GM21529 (cell line): ENCODE measurements around the gene MCOLN3.
"Not testable (repeated sequence)": the region's sequence is repeated elsewhere in the genome, so short reads cannot be mapped to it uniquely, and the experiment has no call there.

Experiments used
- ATAC-seq: cut with Tn5 transposase; IDR thresholded peaks from one replicate; pipeline ENCODE4 v1.9.1; 2021; ENCODE audit not compliant: unreplicated experiment

MCOLN3 gene

DNA sequence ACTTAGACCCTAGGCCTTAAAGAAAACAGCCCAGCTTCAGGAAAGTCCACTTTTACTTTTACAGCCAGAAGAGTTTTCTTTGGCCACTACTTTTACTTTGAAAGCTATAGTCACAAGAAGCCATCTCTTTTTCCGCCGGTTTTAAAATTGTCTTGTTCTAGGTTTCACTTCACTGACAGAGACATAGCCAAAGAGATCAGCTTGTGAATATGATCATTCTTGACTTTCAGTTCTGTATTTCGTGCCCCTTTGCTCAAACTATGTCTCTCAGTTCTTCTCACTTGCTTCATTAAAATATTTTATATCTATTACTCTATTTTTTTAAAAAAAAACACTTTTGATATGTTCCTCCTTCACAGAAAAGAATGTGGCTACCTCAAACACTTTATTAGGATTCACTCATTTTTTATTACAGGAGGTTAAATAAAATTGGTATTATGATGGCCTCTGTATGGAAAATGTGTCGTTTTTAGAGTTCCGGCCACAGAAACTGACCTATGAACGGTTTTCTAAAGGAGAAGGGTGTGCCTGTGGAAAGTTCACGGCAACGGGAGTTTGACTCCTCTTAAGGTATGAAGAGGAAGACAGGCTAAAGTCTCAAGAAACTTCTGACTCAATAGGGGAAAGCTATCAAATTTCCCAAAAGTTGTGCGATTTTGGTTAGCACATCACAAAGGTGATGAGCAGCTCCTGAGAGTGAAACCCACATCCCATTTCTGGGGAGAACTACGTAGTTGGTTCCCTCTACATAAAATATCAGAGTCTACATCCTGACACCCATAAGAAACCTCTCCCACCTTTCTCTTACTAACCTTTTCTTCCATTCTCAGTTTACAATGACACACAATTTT lies 52.6 kb downstream of the MCOLN3 start:
- peak; percentile 42 for ATAC-seq

DNA sequence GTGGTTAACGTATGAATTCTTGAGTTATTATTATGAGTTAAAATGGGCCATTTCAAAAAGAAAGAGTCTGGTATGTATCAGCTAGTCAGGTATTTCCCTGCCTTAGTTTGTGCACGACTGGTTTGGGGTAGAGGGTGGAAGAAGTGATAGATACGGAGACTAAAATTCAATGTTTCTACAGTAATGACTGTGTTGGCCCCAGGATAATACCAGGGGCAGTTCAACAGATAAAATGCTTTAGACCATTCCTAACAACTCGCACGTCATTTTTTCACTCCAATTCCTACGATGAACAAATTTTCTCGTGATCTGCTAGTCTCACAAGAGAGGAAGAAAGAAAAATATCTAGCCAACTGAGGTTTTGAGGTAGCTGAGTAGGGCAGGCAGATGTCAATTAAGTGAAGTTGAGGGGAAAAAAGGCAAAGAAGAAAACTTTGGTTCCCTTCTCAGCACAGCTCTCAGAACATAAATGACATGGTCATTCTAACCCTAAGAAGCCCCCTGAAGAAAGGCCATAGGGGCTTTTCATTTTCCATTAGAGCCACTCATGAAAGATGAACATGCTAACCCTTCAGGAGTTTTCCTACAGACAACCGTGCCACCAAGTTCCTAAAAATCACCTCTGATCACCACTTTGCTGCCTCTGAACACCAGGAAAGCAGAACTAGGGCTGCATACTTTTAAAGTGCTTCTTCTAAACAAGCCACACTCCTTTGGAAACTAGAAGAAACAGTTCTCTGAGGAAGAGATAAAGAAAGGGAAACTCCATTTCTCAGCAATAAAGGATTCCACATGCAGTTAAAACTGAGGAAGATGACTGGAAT lies 57.0 kb downstream of the MCOLN3 start:
- ATAC-seq: peak; percentile 33

DNA sequence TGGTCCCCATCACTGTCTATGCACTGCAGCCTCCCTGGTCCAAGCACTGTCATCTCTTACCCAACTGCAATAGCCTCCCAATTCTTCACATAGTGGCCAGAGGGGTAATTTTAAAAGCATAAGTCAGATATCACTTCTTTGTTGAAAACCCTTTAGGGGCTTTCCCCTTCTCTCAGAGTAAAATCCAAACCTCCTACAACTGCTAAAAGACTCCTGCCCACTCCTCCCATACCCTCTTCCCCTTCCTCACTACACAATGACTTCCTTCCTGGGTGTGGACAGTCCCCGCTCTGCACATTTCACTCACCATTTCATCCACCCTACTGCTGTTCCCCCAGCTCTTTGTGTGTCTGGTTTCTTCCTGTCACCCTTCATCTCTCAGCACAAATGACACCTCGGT lies 59.7 kb downstream of the MCOLN3 start:
- ATAC-seq: peak; percentile 70

DNA sequence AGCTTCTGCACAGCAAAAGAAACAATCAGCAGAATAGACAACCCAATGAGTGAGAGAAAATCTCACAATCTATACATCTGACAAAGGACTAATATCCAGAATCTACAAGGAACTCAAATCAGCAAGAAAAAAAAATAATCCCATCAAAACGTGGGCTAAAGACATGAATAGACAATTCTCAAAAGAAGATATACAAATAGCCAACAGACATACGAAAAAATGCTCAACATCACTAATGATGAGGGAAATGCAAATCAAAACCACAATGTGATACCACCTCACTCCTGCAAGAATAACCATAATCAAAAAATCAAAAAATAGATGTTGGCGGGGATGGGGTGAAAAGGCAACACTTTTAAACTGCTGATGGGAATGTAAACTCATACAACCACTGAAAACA lies 61.7 kb downstream of the MCOLN3 start:
- ATAC-seq: not testable (repeated sequence)

DNA sequence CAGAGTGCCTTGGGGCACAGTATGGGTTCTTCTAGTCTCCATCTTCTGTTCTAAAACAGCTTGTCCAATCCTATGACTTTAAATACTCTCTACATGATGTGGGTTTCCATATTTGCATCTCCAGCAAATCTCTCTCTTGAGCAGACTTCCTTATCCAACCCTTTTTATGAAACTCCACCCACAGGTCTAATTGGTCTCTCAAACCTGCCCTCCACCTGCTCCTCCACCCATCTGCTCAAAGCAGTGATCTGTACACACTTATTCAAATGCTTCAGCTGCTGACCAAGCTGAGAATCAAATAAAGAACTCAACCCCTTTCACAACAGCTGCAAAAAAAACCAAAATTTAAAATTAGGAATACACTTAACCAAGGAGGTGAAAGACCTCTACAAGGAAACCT lies 62.9 kb downstream of the MCOLN3 start:
- ATAC-seq: no peak

DNA sequence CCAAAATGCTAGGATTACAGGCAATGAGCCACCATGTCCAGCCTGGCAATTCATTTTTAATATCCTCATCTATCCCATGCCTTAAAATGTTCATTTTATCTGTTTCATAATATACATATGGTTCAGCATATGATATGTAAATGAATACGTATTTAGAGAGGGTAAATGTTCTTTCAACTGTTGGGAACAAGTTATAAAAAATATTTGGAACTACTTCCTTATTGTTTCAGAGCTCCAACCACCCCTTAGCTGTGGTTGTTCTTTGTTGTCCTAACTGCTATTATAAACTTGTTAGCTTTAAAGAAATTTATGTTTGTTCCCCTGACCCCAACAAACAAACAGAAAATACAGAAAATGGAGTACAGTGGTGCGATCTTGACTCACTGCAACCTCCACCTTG lies 65.9 kb downstream of the MCOLN3 start:
- ATAC-seq: no peak

DNA sequence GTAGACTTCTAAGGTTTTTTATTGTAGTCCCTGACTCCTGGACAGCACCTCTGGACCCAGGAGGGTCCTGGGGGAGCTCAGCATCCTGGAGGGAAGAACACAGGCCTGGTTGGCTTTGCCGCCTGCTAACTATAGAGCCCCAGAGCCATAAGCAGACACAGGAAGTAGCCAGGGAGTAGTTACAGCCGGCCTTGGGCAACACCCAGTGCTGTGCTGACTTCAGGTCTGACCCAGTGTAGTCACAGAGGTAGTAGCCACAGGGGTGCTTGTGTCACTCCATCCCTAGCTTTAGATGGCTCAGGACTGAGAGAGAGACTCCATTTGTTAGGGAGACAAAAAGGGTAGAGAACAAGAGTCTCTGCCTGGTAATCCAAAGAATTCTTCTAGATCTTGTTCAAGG lies 73.3 kb downstream of the MCOLN3 start:
- no peak for ATAC-seq

DNA sequence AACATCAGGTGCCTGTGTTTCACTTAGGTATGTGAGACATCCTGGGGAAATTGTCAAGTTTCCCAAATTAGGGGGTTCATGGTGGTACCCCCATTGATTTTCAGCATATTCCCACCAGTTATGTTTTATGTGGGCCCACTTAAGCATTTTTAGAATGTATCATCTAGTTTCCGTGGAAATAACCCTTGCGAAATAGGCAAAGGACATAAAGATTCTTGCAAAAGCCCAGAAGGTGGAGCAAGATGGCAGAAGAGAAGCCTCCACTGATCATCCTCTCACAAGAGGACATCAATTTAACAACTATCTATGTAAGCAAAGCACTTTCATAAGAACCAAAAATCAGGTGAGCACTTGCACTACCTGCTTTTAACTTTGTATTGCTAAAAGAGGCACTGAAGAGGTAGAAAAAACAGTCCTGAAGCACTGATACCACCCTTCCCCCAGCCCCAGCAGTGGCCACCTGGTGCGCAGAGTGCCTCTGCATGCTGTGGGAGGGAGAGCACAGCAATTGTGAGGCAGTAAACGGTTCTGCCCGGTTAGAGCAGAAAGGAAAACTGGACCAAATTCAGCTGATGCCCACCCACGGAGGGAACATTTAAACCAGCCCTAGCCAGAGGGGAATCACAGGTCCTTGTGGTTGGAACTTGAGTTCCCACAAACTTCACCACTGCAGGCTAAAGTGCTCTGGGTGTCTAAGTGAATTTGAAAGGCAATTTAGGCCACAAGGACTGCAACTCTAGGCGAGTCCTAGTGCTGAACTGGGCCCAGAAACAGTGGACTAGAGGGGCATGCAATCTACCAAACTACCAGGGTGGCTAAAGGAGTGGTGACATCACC lies 74.6 kb downstream of the MCOLN3 start:
- ATAC-seq: peak; percentile 45

- peak; percentile 40 for ATAC-seq
These were observed 75.8 kb downstream of the MCOLN3 start for GRCh38 chr1:84972377-84972987.

DNA sequence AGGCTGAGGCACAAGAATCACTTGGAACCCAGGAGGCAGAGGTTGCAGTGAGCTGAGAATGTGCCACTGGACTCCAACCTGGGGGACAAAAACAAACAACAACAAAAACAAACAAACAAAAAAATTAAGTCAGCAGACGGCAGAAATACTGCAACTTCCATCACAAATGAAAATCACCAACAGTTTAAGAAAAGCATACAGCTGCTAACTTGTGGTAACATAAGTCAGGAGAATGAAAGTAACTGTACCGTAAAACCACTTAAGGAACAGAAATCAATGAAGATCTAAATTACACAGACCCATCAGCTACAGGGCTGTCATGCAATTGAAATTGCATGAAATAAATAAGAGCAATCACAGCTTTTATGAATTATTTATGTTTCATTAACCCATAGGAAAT lies 76.3 kb downstream of the MCOLN3 start:
- peak; percentile 32 for ATAC-seq

GRCh38 chr1:84969489-84970250 lies 78.6 kb downstream of the MCOLN3 start:
- ATAC-seq: peak; percentile 34

GRCh38 chr1:84968865-84969264 lies 79.4 kb downstream of the MCOLN3 start:
- ATAC-seq: no peak

GRCh38 chr1:84968101-84968500 lies 80.2 kb downstream of the MCOLN3 start:
- no peak for ATAC-seq
